ENCODE data around the gene SLC16A3.
A peak's percentile ranks its signal among the peaks of the same experiment; 100 is the strongest.

Gene SLC16A3

GRCh38 chr17:82269138-82269881, 40.5 kb downstream of the SLC16A3 start:
- DNase-seq (ENCODE audit: low read depth), result no peak

- no peak for DNase-seq (ENCODE audit: low read depth)
Measured at GRCh38 chr17:82269882-82270500, 41.1 kb downstream of the SLC16A3 start.

- no peak for DNase-seq (ENCODE audit: low read depth)
Measured at GRCh38 chr17:82270651-82271050, 41.8 kb downstream of the SLC16A3 start.

- no peak for DNase-seq (ENCODE audit: low read depth)
Measured at GRCh38 chr17:82271401-82271800, 42.6 kb downstream of the SLC16A3 start.

- peak; percentile 9 for DNase-seq (ENCODE audit: low read depth)
Measured at GRCh38 chr17:82272495-82273326, 43.9 kb downstream of the SLC16A3 start.

- peak; percentile 88 for DNase-seq (ENCODE audit: low read depth)
Measured at GRCh38 chr17:82273327-82274133, 44.7 kb downstream of the SLC16A3 start, which contains the start of gene CSNK1D. TSS of gene CSNK1D (minus strand) at chr17:82273700. CDS start at chr17:82273381, 319 bp downstream.

- no peak for DNase-seq (ENCODE audit: low read depth)
Measured at GRCh38 chr17:82274134-82275020, 45.5 kb downstream of the SLC16A3 start.

- no peak for DNase-seq (ENCODE audit: low read depth)
Measured at GRCh38 chr17:82275326-82275725, 46.5 kb downstream of the SLC16A3 start.

- no peak for DNase-seq (ENCODE audit: low read depth)
Measured at GRCh38 chr17:82276938-82277337, 48.1 kb downstream of the SLC16A3 start.

- DNase-seq (ENCODE audit: low read depth), result no peak
Measured at GRCh38 chr17:82277851-82278250, 49.0 kb downstream of the SLC16A3 start.

- DNase-seq (ENCODE audit: low read depth), result no peak
Measured at GRCh38 chr17:82278308-82278707, 49.5 kb downstream of the SLC16A3 start.

- DNase-seq (ENCODE audit: low read depth), result no peak
Measured at GRCh38 chr17:82278786-82279391, 50.0 kb downstream of the SLC16A3 start.

GRCh38 chr17:82280537-82280936, 51.7 kb downstream of the SLC16A3 start:
- no peak for DNase-seq (ENCODE audit: low read depth)

GRCh38 chr17:82281076-82281475, 52.2 kb downstream of the SLC16A3 start:
- no peak for DNase-seq (ENCODE audit: low read depth)

GRCh38 chr17:82281502-82282238, 52.8 kb downstream of the SLC16A3 start:
- DNase-seq (ENCODE audit: low read depth), result peak; percentile 33

- no peak for DNase-seq (ENCODE audit: low read depth)
Measured at GRCh38 chr17:82282239-82283207, 53.7 kb downstream of the SLC16A3 start.

- DNase-seq (ENCODE audit: low read depth), result peak; percentile 87
Measured at GRCh38 chr17:82283208-82283749, 54.4 kb downstream of the SLC16A3 start.

- no peak for DNase-seq (ENCODE audit: low read depth)
Measured at GRCh38 chr17:82285141-82285540, 56.3 kb downstream of the SLC16A3 start.
